Uterine smooth muscle cell (primary cell): Measurements from ENCODE around the gene DNA2. TPM values are rescaled to one million over a fixed set of nuclear protein-coding genes. Genes with fewer than 3 reads are reported as not detected.

Experiments used
- total RNA-seq: library from RNA; depleted of rRNA; stranded (reverse); fragments of >200 nt; gene quantifications from 2 replicates; pipeline ENCODE4 v1.2.3, GENCODE V29; 2014

Gene DNA2, protein sequence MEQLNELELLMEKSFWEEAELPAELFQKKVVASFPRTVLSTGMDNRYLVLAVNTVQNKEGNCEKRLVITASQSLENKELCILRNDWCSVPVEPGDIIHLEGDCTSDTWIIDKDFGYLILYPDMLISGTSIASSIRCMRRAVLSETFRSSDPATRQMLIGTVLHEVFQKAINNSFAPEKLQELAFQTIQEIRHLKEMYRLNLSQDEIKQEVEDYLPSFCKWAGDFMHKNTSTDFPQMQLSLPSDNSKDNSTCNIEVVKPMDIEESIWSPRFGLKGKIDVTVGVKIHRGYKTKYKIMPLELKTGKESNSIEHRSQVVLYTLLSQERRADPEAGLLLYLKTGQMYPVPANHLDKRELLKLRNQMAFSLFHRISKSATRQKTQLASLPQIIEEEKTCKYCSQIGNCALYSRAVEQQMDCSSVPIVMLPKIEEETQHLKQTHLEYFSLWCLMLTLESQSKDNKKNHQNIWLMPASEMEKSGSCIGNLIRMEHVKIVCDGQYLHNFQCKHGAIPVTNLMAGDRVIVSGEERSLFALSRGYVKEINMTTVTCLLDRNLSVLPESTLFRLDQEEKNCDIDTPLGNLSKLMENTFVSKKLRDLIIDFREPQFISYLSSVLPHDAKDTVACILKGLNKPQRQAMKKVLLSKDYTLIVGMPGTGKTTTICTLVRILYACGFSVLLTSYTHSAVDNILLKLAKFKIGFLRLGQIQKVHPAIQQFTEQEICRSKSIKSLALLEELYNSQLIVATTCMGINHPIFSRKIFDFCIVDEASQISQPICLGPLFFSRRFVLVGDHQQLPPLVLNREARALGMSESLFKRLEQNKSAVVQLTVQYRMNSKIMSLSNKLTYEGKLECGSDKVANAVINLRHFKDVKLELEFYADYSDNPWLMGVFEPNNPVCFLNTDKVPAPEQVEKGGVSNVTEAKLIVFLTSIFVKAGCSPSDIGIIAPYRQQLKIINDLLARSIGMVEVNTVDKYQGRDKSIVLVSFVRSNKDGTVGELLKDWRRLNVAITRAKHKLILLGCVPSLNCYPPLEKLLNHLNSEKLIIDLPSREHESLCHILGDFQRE
- 6.4 and 14.1 TPM in 2 replicates for total RNA-seq

DNA sequence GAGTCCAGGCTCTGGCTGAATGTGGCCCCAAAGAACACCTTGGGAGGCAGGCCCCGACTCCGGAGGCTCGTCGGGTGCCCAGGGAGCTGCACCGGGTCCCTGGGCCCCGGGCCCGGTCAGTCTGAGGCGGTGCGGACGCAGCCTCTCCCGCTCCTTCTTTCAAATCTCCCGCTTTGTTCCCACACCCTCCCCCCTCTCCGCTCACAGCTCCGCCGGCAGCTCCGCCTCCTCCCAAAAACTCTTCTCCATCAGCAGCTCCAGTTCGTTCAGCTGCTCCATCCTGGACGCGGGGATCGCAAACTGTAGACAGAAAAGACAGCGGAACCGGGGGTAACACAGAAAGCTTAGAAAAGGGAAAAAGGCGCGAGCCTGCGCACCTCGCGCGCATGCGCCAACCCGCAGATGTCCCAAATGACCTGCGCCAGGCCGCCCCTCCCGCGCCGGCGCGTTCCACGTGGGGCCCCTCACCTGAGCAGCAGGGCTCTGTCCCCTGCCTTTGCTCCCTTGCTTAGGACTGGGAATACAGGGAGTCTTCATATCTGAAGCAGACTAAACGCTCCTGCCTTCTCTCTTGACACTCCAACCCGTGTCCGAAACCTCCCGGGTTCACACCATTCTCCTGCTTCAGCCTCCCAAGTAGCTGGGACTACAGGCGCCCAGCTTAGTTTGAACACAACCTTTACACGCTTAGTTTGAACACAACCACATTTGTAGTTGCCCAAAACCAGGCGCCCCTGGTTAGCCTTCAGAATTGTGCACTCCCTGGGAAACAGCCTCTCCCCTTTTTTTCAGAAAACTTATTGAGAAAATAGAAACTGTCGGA, at the start of gene DNA2:
DNA2 (minus strand) TSS at position 388 of the 823 bp plus-strand sequence; CDS start at position 279, 109 bp downstream.

DNA sequence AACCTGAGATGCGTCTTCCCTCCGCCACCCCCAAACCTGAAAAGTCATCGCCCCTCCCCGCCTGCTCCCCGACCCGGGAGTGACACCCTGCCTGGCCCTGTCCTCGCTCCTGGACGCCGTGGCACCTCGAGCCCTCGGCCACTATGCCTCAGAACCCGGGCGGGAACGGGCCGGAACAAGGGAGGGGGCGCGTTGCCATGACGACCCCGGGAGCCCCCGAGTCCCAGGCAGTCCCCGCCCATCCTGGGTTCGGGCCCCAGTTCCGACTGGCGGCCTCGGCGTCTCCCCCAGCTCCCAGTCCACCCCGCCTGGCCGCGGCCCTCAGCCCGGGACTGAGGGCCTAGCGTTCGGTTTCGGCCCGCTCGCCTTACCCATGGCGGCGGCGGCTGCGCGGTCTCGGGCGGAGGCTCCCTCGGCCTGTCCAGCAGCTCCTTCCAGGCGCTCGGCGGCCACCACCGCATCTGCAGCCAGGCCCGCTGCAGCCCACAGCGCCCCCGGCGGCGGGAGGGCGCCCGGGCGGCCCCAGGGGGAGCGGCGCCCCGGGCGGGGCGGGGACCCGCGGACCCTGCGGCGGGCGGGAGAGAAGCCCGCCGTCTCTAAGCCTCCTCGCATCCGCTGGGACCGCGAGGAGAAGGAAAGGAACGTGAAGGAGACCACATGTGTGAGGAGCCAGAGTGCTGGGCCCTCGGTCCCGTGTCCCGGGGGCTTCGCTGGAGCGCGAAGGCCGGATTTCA, 64.8 kb downstream of the DNA2 start, which contains the start of gene RUFY2:
RUFY2 (minus strand) TSS at position 463 of the 734 bp plus-strand sequence; CDS start at position 375, 88 bp downstream.

Other genes starting within 250 kb of the DNA2 start
- gene ATOH7, start 239.9 kb downstream of the DNA2 start, total RNA-seq = not detected in 2 replicates
- 27.0 and 46.7 TPM in 2 replicates for gene HNRNPH3, start 139.9 kb downstream of the DNA2 start, total RNA-seq
- 3.0 and 3.7 TPM in 2 replicates for gene PBLD, start 139.0 kb downstream of the DNA2 start, total RNA-seq
- 21.1 and 29.3 TPM in 2 replicates for gene RUFY2, start 64.7 kb downstream of the DNA2 start, total RNA-seq
- 16.7 and 35.1 TPM in 2 replicates for gene SLC25A16, start 55.5 kb upstream of the DNA2 start, total RNA-seq
- gene TET1, start 88.4 kb upstream of the DNA2 start, total RNA-seq = 2.0 and 2.5 TPM in 2 replicates
- 24.9 and 37.1 TPM in 2 replicates for gene CCAR1, start 249.3 kb upstream of the DNA2 start, total RNA-seq